ACHN (cell line): ENCODE measurements around the gene AIFM3.
"Not testable (repeated sequence)": the region's sequence is repeated elsewhere in the genome, so short reads cannot be mapped to it uniquely, and the experiment has no call there.

Experiments
- DNase-seq: peaks from one replicate; pipeline ENCODE4 v3.0.0-alpha.2; 2015
- in situ Hi-C: cut with HindIII; loops from 2 replicates; pipeline ENCODE4 v1.10.0; 2017; ENCODE audit warnings: low sequenced_read_pairs, low pct_ligation_motif_present, low pct_unique_long_range_greater_than_20kb

The AIFM3 gene

DNA sequence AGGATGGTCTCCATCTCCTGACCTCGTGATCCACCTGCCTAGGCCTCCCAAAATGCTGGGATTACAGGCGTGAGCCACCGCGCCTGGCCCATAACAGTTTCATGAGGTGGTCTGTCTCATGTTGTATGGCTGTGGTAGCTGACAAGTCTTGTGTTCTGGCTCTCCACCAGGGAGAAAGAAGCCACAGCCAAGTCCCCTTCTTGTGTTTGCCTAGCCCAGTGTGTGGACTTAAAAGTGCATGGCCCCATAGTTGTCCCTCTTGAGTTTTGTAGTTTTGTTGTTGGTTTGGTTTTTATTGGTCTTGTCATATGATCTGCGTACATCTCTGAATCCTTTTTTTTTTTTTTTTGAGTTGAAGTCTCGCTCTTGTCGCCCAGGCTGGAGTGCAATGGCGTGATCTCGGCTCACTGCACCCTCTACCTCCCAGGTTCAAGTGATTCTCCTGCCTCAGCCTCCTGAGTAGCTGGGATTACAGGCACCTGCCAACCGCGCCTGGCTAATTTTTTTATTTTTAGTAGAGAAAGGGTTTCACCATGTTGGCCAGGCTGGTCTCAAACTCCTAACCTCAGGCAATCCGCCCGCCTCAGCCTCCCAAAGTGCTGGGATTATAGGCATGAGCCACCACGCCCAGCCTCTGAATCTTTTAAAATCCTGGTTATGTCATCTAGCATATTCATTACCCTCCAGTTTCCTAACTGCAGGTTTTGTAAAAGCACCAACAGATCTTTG, 27.4 kb upstream of the AIFM3 start:
- in situ Hi-C loops, DNase-seq: not testable (repeated sequence)

DNA sequence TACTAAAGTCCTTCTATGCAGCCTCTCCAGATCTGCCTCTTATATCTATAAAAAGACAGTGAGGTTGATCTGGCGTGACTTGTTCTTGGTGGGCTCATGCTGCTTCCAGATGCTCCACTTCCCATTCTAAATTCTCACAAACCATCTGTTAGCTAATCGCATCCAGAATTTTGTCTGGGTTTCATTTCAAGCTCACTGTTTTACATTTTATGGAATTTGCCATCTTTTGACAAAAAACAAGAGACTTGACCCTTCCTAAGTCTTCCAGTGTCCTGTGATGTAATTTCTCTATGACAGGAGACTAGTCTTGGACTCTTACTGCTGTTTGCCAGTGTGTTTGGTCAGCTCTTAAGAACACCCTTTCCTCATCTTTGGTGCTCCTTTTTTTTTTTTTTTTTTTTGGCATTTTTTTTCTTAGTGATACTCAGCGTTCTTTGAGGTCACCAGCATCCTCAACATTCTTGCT, 26.8 kb upstream of the AIFM3 start:
- no peak for DNase-seq
- in situ Hi-C loops, result no loop called here

DNA sequence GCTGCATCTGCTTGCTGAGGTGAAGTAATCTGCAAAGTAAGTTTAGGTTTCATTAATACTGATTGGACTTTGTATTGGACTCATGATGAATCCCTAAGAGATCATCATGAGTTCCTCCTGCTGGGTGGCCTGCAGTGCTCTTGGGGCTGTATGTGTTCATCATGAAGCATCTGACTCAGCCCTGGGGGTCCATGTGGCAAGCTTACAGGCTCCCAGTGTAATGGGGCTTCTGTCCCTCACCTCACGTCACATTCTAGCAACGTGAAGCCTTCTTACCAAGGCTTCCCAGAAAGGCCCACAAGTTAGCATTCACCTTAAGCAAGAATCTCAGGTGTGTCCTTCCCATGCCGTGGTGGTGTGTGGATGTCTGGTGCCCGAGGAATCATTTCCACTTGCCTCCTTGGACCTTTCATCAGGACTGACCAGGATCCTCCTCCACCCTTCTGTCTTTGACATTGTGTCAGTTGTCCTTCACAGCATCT, 26.1 kb upstream of the AIFM3 start:
- in situ Hi-C loops, result no loop called here
- no peak for DNase-seq

DNA sequence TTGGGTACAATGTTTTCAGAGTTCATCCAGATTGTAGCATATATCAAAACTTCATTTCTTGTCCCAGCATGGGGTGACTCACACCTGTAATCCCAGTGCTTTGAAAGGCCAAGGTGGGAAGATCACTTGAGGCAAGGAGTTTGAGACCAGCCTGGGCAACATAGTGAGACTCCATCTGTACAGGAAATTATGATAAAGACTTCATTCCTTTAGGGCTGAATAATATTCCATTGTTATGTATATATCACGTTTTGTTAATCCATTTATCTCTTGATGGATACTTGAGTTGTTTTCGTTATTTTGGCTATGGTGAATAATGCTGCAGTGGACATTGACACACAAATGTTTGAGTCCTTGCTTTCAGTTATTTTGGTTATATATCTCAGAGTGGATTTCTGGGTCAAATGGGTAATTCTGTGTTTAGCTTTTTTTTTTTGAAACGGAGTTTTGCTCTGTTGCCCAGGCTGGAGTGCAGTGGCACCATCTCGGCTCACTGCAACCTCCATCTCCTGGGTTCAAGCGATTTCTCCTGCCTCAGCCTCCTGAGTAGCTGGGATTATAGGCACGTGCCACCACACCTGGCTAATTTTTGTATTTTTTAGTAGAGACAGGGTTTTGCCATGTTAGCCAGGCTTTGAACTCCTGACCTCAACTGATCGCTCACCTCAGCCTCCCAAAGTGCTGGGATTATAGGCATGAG, 24.7 kb upstream of the AIFM3 start:
- in situ Hi-C loops, DNase-seq: not testable (repeated sequence)

DNA sequence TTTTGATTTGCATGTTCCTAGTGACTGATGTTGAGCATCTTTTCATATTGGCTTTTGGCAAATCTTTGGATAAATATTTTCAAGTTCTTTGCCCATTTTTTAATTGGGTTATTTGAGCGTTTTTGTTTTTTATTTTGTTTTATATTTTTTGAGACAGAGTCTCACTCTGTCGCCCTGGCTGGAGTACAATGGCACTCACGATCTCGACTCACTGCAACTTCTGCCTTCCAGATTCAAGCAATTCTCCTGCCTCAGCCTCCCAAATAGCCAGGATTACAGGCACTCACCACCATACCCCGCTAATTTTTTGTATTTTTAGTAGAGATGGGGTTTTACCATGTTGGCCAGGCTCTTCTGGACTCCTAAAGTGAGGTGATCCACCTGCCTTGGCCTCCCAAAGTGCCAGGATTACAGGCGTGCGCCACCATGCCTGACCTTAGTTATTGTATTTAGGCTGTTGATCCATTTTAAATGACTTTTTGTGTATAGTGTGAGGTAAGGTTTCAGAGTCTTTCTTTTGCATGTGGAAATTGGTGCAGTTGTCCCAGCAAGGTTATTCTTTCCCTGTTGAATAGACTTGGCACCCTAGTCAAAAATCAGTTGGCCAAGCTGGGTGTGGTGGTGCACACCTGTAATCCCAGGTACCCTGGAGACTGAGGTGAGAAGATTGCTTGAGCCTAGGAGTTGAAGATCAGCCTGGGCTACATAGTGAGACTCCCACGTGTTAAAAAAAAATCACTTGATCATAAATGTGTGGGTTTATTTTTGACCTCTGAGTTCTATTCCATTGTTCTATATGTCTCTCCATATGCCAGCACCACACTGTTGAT, 23.7 kb upstream of the AIFM3 start:
- DNase-seq, result no peak
- in situ Hi-C loops, result no loop called here

DNA sequence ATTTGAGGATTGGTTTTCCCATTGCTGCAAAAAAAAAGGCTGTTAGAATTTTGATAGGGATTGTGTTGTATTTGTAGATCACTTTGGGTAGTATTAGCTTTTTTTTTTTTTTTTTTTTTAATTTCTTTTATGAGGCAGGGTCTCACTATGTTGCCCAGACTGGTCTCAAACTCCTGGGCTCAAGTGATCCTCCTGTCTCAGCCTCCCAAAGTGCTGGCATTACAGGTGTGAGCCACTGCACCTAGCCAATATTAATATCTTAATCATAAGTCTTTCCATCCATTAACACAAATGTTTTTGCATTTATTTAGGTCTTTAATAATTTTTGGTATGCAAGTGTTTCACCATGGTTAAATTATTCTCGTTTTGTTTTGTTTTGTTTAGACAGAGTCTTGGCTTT, 23.0 kb upstream of the AIFM3 start:
- DNase-seq, result no peak
- in situ Hi-C loops, result no loop called here

DNA sequence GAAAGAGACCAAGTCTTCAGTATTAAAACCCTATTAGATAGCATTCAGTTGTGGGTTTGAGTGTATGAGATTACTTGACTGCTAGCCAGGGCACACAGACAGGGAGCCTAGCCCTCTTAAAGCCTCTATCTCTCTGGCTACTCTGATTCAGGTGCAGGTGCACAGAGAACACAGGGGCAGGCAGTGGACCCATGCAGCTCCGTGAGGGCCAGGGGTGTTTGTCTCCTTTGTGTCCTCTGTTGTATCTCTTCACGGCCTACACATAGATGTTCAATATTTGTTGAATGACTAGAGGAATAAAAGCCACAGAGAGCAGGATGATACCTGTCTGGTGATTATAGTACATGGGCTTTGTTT, 21.5 kb upstream of the AIFM3 start:
- in situ Hi-C loops, result no loop called here
- peak; percentile 3 for DNase-seq

DNA sequence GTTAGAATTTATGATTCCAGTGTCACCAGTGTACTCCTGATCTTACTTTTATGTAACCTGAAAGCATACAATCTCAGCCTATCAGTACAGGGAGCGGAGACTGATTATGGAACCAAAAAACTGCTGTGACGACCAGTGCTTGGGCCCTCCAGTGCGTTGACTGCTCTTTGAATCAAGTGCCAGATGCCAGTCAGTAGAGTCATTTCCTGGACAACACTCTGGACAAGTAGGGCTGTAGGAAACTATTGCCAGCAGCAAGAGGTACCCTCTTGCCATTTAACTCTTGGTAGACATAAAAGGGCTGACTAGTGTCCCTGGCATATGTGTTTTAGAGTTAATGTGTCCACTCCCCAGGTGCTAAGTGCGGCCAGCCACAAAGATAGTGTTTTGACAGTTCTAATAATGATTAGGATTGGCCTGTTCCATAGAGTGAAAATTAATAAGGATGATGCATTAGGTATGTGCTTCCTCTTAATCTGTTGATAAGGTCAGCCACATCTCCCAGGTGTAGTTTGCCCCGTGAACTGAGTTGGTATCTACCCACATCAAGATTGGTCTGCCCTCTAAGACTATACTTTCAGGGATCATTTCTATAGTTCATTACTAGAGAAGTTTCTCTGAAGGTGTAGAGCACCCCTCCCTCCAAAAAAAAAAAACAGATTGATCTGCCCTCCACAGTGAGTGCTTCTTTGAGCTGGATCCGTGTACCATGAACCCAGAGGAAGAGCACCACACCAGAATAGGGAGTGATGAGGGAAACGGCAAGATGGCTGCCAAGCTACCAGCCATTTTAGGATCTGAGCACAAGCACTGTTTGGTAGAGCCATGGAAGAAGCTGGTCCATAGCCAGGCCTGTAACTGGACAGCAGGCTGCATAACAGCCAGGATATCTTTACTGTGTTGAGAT, 20.7 kb upstream of the AIFM3 start:
- DNase-seq, result peak; percentile 62
- in situ Hi-C loops, result no loop called here

DNA sequence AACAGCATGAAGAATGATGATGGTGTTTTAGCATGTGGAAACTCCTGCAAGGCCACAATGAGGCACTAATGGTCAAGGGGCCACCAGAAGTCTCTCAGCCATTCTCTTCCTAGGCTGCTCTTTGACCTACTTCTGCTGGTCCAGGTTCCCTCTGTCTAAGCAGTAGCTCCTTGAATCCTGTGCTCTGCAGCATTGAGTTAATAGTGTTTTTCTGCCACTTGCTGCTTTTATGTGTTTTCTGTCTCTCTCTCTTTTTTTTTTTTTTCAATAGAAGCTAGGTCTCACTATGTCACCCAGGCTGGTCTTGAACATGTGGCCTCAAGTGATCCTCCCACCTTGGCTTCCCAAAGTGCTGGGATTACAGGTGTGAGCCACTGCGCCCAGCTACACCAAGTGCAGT, 20.1 kb upstream of the AIFM3 start:
- DNase-seq, result no peak
- in situ Hi-C loops, result no loop called here

DNA sequence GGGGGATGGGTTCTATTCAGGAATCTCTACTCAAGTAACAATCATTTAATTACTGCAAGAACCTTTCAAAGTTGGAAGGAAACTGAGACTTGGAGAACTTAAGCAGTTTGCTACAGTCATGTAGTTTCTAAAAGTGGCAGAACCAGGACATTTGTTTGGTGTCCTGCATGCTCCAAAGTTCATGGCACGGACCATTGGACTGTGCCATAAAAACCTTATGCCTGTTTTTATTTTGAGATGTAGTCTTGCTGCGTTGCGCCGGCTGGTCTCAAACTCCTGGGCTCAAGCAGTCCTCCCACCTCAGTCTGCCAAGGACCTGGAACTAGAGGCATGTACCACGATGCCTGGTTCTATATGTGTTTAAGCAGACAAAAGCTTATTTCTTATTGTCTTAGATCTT, 18.6 kb upstream of the AIFM3 start:
- in situ Hi-C loops, result no loop called here
- no peak for DNase-seq

DNA sequence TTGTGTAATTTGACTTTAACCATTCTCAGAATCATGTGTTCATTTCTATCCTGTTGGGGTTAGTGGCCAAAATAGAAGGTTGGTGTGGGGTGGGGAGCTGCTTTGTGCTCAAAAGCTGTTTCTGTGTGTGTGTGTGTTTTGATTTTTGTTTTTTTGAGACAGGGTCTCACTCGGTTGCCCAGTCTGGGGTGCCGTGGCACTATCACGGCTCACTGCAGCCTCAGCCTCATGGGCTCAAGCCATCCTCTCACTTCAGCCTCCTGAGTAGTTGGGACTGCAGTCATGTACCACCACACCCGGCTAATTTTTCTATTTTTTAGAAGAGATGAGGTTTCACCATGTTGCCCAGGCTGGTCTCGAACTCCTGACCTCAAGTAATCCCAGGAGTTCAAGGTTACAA, 18.1 kb upstream of the AIFM3 start:
- in situ Hi-C loops, result no loop called here
- no peak for DNase-seq

DNA sequence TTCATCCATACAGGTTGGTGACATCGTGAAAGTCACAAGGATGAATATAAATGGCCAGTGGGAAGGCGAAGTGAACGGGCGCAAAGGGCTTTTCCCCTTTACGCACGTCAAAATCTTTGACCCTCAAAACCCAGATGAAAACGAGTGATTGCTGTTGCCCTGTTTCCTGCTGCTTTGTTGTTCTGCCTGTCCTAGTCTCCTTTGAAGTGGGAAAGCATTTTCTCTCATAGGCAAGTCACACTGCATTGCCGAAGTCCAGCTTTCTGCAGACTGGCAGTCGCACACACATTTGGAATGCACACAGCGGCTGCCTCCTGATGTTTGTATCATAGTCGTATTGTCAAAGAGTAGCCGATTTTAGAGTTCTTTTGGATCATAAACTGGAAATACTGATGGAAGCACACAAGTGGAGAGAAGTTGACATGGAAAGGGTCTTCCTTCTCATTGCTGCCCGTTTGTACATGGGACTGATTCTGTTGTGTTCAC, 17.3 kb upstream of the AIFM3 start:
- in situ Hi-C loops, result no loop called here
- DNase-seq, result no peak

DNA sequence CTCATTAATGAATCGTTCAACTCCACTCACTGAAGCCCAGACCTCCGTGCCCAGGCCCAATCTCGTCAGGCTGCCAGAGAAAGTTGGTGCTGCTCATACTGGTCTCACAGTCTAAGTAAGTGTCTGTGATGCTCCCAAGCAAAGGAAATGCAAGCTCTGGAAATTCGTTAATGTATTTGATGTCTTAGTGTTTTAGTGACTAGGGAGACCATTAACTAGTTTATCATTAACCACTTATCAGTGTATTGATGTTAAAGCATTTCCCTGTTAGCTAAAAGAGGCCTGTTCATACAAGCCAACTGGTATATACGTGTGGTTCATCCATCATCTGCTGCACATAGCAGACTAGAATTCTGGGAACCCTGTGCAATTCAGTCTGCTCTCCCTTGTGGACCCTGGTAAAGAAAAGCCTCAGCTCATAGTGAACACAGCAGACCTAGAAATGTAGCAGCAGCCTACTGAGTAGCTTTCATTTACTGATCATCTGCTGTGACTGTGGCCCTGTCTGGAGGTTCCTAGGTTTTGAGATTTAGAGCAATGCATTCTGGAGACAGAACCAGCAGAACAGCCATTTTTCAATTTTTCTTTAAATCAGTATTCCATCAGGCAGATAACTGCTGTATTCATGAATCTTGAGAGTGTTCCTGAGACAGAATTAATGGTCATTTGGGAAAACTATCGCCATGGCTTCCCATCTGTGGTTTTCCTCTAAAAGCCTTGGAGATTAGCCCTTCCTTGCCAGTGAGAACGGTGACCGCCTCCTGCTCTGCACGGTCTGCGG, 15.7 kb upstream of the AIFM3 start:
- peak; percentile 29 for DNase-seq
- in situ Hi-C loops, result no loop called here

DNA sequence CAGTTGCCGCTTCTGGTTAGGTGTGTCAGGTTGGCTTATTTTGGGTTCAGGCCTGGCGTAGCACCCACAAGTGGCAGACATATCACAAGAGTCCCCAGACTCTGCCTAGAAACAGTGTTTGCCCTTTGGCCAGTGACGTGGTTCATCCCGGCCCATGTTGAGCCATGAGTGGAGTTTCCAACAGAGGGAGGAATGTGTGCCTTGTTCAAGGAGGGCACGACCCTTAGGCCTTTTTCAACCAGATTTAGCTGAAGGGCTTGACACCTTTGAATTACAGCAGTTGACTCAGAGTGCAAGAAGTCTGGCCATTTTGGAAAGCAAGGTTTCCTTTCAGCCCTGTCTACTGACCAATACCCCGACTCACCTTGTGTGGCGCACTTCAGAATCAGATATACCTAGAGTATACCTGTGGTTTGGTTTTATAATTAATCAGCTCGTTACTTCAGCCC, 15.1 kb upstream of the AIFM3 start:
- in situ Hi-C loops, result no loop called here
- no peak for DNase-seq

DNA sequence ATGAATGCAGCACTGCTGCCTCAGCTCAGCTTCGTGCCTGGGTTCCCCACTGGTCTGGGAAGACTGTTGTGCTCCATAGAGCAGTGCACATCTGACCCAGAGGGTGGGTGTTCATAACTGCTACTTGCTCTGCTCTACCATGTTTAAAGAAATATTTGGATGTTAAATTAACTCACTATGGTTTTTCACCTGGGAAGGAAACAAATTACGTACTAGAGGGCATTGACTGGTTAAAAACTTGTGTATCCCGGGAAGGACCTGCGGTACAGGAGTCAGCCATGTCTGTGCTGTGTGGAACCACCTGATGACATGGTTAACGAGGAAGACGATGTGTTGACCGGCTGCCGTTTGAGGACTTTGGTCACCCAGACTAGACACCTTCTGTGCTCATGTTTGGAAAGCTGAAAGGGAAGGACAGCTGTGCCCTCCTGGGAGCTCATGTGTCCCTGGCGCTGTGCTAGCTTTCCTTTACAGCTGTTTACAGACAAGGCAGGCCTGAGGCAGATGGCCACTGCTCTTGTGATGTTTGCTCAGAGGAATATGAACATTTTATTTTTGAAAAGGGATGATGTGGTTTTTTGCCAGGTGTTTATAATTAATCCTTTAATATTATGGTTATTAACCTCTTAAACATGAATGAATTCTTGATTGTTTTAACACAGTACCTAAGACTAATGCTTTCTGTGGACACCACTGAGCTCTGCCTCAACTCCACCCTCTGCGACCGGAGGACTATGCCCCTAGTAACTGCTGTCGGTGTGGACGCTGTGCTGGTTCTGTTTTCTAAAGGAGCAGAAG, 14.3 kb upstream of the AIFM3 start:
- DNase-seq, result no peak
- in situ Hi-C loops, result no loop called here

DNA sequence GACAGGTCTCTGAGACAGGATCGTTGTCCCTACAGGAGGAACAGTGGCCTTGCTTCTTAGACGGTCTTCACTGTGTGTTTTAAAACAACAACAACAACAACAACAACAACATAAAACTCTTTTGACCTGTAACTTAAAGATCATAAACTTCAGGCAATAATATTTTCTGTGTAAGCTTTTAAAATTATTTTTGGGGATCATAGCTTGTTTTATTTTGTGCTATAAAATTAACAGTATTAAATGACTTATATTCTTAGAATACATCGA, 13.8 kb upstream of the AIFM3 start:
- no peak for DNase-seq
- in situ Hi-C loops, result no loop called here
